ENCODE results near the gene EHF. TPM values are rescaled to one million over a fixed set of nuclear protein-coding genes. Genes with fewer than 3 reads are reported as not detected.

EHF gene
- total RNA-seq, 1 donor from 2014 or later = not detected

DNA sequence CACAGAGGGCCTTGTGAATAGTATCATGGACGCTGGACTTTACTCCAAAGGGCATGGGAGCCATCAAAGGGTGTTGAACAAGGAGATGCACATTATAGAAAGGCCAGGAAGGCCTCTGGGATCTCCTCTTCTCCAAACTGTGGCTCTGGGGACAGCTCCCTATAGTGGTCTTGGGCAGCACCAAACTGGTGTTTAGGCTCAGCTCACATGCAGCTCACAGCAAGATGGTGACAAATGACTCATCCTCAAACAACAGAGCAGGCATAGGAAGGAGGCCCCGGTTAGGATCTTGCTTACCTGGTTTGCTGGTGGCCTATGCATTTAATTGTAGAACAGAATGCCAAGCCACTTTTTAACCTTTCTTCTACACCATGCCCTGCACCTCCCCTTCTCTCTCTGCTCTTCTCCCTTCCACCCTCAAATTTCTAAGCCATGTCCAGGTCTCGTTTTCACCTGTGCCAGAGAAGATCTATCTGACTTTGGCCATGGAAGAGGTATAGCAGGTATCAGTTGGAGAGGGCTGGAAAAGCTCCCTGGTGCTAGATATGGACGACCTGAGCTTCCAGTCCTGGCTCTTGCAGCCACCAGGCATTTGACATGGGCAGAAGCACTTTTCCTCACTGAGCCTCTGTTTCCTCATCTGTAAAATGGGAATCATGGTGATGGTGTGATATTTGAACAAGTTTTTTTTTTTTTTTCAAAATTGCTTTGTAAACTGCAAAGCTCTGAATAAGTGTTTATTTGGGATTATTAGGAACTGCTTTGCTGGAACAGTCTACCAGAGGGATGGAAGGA lies 14.4 kb upstream of the EHF start:
- TF ChIP-seq, protein P1, sequence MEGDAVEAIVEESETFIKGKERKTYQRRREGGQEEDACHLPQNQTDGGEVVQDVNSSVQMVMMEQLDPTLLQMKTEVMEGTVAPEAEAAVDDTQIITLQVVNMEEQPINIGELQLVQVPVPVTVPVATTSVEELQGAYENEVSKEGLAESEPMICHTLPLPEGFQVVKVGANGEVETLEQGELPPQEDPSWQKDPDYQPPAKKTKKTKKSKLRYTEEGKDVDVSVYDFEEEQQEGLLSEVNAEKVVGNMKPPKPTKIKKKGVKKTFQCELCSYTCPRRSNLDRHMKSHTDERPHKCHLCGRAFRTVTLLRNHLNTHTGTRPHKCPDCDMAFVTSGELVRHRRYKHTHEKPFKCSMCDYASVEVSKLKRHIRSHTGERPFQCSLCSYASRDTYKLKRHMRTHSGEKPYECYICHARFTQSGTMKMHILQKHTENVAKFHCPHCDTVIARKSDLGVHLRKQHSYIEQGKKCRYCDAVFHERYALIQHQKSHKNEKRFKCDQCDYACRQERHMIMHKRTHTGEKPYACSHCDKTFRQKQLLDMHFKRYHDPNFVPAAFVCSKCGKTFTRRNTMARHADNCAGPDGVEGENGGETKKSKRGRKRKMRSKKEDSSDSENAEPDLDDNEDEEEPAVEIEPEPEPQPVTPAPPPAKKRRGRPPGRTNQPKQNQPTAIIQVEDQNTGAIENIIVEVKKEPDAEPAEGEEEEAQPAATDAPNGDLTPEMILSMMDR (IDR thresholded peaks at IDR 0.05) = no peak
- no peak overlapping the region for H3K27ac Mint-ChIP-seq (ENCODE audit: unreplicated experiment)
- H3K27me3 Mint-ChIP-seq (ENCODE audit: low read depth) = peaks cover under 1% of the 10 kb centered on the region
- H3K4me3 Mint-ChIP-seq (ENCODE audit: unreplicated experiment) = no peak overlapping the region
- no peak for DNase-seq (ENCODE audit: low spot score)
- H3K36me3 Mint-ChIP-seq (ENCODE audit: low read depth) = no peaks in the 10 kb centered on the region
- H3K9me3 Mint-ChIP-seq (ENCODE audit: low read depth) = no peaks in the 10 kb centered on the region
- no peaks in the 10 kb centered on the region for H3K4me1 Mint-ChIP-seq (ENCODE audit: low read depth)

DNA sequence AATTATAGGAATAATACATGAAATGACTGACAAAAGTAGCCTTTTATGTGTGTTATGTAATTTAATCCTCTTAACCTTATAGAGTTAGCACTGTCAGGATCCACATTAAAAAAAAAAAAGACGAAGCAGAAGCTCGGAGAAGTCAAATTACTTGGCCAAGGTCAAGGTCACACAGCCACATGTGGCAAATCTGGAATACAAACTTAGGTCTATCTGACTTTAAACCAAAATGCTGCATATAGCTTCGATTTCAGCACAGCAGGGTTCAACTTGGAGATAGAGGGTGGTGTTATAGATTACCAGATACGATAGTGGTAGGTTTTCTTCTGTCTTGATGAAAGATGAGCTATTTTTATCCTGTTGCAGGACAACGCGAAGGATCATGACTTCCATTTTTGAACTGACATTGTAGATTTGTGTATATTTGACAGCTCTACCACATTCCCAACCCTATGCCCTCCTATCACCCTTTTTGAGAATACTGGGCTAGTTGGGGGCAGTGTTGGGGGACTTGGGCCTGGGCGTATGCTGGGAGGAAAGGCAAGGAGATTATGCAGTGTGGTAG lies 11.6 kb upstream of the EHF start:
- TF ChIP-seq, protein P1 (IDR thresholded peaks at IDR 0.05) = no peak
- H3K36me3 Mint-ChIP-seq (ENCODE audit: low read depth) = no peaks in the 10 kb centered on the region
- no peaks in the 10 kb centered on the region for H3K9me3 Mint-ChIP-seq (ENCODE audit: low read depth)
- no peak for DNase-seq (ENCODE audit: low spot score)
- H3K27ac Mint-ChIP-seq (ENCODE audit: unreplicated experiment) = no peak overlapping the region
- peaks cover 3% of the 10 kb centered on the region for H3K27me3 Mint-ChIP-seq (ENCODE audit: low read depth)
- peaks cover under 1% of the 10 kb centered on the region for H3K4me1 Mint-ChIP-seq (ENCODE audit: low read depth)
- no peak overlapping the region for H3K4me3 Mint-ChIP-seq (ENCODE audit: unreplicated experiment)

DNA sequence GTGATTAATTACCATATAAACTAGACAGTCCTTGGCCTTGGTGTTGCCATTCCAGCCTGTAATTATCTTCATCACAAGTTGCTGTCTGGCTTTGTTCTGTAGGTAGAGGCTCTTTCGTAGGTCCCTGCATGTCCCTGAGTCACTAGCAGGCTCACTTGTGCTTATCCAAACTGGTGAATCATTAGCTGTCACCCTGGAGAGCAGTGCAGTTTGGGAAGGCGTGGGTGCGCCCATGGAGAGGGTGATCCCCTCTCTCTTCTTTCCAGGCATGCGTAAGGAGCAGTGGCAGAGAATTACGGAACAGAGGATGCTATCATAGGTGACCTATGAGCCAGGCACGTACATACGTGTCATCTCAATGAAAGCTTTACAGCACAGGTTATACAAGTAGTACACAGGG lies 11.0 kb upstream of the EHF start:
- Mint-ChIP-seq H3K27me3 (ENCODE audit: low read depth) (peaks cover 3% of the 10 kb centered on the region), H3K4me1 (ENCODE audit: low read depth) (peaks cover 5% of the 10 kb centered on the region), H3K4me3 (ENCODE audit: unreplicated experiment) (no peak overlapping the region), H3K27ac (ENCODE audit: unreplicated experiment) (no peak overlapping the region), H3K9me3 (ENCODE audit: low read depth) (no peaks in the 10 kb centered on the region), H3K36me3 (ENCODE audit: low read depth) (no peaks in the 10 kb centered on the region)
- TF ChIP-seq, protein P1 (IDR thresholded peaks at IDR 0.05) = no peak
- no peak for DNase-seq (ENCODE audit: low spot score)

DNA sequence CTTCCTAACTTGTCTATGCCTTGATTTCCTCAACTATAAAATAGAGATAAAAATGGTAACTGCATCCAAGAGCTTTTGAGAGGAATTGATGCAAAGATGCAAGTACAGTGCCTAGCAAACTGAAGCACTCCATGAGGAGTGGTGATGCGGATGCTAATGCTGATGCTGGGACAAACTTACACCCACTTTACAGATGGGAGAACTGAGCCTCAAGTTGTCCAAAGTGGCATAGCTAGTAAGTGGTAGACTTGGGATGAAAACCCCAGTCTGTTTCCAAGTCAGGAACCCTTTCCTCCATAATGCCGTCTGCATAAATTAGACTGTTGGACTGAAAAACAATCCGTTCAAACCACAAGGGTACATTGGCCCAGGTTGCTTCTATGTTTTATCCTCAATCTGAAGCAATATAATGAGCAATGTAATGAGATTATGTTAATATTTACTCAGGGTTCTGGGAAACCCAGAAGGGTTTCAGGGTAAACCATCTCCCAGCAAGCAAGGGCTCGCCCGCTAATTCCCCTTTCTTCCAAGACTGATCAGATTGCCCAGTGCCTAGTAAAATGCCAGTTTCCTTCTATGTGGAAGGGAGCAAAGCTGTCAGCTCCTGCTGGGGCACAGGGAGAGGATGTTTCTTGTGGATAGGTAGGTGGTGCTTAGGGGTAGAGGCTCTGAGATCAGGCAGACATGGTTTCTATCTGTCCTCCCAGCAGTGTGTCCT lies 10.4 kb upstream of the EHF start:
- TF ChIP-seq, protein P1 (IDR thresholded peaks at IDR 0.05) = no peak
- Mint-ChIP-seq H3K27me3 (ENCODE audit: low read depth) (peaks cover 3% of the 10 kb centered on the region), H3K4me3 (ENCODE audit: unreplicated experiment) (no peak overlapping the region), H3K27ac (ENCODE audit: unreplicated experiment) (no peak overlapping the region), H3K36me3 (ENCODE audit: low read depth) (no peaks in the 10 kb centered on the region), H3K9me3 (ENCODE audit: low read depth) (no peaks in the 10 kb centered on the region), H3K4me1 (ENCODE audit: low read depth) (peaks cover 5% of the 10 kb centered on the region)
- DNase-seq (ENCODE audit: low spot score) = no peak

DNA sequence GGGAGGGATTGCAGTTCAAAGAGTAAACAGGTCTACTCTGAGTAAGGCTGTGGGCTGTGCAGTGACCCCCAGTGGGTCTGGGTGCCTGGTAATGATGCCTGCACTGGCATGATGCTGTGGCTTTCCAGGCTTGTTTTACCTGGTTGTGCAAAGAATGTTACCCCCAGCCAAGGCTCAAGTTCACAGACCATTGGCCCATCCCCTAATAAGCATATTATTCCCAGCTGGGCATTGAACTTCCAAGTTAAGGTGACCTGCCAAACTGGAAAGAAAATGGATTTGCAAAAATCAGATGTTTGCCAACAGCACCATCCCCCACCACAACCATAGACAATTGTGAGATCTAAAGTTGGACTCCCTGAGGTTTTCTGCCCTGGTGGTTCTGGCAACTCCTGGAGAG lies 7.9 kb upstream of the EHF start:
- TF ChIP-seq, protein P1 (IDR thresholded peaks at IDR 0.05) = no peak
- Mint-ChIP-seq H3K27ac (ENCODE audit: unreplicated experiment) (no peak overlapping the region), H3K9me3 (ENCODE audit: low read depth) (no peaks in the 10 kb centered on the region), H3K36me3 (ENCODE audit: low read depth) (no peaks in the 10 kb centered on the region), H3K4me1 (ENCODE audit: low read depth) (peaks cover 5% of the 10 kb centered on the region), H3K4me3 (ENCODE audit: unreplicated experiment) (no peak overlapping the region), H3K27me3 (ENCODE audit: low read depth) (peaks cover 3% of the 10 kb centered on the region)
- no peak for DNase-seq (ENCODE audit: low spot score)

Data from chondrocyte (in vitro differentiated cells).